GM21717 (cell line): ENCODE data around the gene RGMB.

Experiments
- ATAC-seq: cut with Tn5 transposase; IDR thresholded peaks from one replicate; pipeline ENCODE4 v1.9.1; 2021; ENCODE audit warnings: mild to moderate bottlenecking, moderate library complexity; ENCODE audit not compliant: unreplicated experiment

RGMB gene

DNA sequence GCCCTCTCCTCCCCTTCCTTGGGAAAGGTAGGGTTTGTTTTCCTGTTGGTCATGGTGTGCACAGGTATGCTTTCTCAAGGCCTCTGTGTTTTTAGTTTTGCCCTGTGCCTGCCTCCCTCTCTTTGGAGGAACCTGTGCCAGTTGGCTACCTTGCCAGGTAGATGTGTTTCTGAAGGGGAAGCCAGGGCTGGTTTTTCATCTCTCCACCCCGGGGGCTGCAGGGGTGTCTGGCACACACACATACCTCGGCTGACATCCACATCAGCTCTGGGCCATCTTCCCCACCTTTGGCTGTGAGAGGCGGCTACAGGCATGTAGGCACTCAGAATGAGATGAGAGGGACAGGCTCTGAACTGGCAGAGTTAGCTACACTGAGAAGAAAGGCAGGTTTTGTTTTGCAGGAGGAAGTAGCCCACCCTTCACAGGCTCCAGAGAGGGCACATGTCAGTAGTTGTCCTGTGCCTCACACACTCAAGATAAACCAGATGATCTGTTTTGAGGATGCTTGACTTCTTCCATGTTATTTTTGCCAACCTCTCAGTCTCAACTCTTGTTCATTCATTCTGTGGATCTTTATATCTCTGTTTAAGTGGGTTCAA lies 9.7 kb downstream of the RGMB start:
- ATAC-seq: no peak

DNA sequence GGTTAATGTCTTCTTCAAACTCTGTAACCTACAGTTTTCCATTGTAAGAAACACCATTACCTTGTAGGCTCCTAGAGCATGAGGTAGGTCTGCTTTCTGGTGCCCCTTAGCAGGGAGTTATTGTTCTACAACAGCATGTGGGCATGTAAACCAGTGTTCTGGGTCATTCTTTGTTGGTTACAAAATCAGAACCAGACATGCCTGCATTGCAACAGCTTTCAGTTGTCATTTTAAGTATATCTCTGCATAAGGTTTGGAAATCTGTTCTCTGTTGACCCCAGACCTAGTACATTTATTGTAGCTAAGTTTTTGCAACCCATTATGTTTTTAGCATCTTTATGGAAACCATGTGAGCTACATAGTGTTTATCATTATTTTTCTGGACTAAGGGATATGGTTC lies 10.9 kb downstream of the RGMB start:
- ATAC-seq: no peak

DNA sequence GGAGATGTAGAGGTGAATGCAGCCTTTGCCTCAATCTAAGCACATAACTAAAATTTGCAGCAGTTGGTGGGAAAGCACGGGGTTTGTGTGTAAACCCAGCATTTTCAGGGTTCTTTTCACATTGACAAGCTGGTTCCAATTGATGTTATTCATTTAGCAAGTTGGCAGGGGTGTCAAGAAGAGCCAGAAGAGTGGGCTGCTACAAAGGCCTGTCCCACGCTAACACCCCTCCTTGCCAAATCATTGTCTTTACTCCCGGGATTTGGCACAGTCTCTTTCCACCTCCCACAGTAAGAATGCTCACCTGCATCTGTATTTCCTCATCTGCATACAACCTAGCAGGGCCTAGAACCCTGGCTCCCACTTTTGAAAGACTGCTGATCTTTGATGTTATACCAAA lies 11.8 kb downstream of the RGMB start:
- no peak for ATAC-seq

DNA sequence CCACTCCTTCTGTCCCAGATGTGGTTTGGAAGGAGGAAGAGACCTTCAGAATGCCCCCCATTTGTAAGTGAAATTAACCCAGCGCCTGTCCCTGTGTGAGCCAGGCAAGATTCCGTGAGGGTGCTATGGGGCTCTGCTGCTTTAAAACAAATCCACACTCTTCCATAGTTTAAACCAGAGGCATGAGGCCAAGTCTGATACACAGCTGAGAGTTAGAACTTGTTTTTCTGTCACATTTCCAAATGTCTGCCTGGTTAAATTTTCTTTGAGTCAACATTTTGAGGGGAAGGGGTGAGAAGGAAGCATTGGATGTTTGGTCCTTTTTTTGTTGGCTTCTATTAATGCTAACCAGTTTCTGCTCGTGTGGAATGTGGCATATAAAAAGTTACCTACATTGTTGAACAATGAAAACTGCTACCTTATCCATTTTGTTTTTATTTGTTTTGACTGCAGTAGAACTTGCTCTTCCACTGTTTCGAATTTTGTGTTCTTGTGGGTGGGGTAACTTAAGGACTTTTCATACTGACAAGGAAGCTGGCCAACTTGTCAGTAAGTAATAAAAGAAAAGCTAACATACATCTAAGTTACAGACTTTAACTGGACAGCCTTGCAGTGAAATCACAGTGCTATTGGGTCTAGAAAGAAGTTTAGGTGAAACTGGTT lies 12.9 kb downstream of the RGMB start:
- no peak for ATAC-seq

DNA sequence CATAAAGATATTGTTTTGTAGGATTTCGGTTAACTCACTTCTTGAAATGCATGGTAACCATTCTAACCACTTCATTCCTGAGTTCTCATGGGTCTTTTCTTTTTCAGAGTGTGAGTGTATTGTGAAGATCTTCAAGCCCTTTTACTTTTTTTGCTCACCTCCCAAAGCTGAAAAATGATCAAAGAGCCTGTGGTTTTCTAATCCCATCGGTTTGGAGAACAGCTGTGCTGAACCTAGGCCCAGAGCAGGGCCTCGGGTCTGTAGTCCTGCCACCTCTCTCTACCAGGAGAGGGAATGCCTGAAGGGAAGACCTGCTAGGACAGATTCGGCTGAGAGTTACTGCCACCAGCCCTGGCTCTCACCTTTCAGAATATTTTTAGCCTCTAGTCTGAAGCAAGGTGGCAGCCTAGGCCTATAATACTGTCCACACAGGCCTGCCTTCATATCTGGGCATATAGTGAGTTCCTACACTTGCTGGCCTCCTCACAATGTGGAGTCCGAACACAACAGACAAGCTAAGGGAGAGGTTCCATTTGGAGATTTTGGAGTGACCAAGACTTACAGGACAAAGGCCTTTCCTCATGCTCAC lies 13.8 kb downstream of the RGMB start:
- no peak for ATAC-seq

DNA sequence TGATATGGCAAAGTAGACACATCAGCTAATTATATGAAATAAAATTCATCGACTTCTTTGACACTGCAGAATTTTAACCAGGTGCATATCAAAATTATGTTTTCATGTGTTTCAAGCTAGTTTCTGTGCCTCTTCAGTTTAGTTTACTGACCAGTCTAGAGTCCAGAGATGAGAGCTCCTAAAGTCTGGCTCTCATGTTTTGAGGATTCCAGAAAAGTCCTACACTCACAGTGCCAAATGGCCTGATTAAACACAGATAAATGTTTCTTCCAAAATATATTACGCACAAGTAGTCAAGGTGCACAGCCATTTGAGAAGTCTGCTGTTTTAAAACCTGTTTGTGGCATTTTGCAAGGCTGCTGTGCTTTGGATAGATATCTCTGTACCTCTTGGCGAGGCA lies 15.6 kb downstream of the RGMB start:
- no peak for ATAC-seq

DNA sequence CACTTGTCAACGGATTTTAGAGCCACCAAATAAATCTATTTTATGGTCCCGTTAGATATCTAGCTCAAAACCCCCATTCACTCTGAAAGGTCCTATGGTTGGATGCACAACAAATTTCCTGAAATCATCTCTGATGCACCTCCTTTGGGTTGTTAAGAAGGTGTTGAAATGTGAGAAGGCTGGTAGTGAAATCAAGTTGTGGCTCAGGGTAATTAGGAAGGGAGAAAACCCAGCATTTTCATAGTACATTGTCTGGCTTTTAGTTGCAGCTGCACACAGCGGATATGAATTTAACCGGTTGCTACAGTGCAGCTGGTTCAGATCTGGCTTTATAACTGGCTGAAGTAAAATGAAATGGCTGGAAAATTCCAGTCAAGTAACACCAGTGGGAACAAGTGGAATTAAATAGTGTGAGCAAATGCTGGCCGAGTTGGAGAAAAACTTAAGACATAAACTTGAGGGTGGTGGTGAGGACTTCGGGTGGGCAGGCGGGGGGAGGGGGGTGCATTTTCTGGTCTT lies 17.6 kb downstream of the RGMB start:
- ATAC-seq: no peak

DNA sequence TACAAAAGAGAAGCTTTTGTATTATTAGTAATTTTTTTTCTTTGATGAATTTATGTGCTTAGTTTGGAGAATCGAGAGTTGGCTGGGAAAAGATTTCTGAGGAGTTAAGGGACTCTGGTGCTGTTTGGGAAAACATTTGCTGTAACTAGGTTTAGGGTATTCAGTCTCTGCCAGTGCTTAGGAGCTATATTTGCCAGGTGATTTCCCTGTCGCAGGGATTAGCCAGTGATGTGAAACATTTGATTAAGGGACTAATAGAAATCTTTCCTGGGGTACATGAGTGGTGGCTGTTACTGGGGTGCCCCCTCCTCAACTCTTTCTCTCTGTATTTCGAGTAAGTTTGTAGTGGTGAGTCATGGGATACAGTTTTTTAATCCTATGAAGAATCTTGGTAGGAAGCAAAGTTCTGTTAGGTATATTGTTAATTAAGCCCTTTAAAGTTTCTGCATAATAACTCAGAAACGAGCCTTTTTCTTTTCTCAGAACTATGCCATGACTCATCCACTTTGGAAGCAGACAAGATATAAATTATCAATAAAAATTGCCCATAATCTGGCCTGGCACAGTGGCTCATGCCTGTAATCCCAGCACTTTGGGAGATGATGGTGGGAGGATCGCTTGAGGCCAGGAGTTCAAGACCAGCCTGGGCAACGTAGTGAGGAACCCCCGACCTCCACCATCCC lies 18.6 kb downstream of the RGMB start:
- no peak for ATAC-seq

DNA sequence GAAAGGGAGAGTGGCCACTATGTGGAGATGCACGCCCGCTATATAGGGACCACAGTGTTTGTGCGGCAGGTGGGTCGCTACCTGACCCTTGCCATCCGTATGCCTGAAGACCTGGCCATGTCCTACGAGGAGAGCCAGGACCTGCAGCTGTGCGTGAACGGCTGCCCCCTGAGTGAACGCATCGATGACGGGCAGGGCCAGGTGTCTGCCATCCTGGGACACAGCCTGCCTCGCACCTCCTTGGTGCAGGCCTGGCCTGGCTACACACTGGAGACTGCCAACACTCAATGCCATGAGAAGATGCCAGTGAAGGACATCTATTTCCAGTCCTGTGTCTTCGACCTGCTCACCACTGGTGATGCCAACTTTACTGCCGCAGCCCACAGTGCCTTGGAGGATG lies 19.8 kb downstream of the RGMB start:
- no peak for ATAC-seq

DNA sequence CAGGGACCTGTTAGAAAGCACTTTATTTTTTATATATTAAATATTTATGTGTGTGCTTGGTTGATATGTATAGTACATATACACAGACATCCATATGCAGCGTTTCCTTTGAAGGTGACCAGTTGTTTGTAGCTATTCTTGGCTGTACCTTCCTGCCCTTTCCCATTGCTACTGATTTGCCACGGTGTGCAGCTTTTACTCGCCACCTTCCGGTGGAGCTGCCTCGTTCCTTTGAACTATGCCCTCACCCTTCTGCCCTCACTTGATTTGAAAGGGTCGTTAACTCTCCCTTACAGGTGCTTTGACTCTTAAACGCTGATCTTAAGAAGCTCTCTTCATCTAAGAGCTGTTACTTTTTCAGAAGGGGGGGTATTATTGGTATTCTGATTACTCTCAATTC lies 20.5 kb downstream of the RGMB start:
- no peak for ATAC-seq

DNA sequence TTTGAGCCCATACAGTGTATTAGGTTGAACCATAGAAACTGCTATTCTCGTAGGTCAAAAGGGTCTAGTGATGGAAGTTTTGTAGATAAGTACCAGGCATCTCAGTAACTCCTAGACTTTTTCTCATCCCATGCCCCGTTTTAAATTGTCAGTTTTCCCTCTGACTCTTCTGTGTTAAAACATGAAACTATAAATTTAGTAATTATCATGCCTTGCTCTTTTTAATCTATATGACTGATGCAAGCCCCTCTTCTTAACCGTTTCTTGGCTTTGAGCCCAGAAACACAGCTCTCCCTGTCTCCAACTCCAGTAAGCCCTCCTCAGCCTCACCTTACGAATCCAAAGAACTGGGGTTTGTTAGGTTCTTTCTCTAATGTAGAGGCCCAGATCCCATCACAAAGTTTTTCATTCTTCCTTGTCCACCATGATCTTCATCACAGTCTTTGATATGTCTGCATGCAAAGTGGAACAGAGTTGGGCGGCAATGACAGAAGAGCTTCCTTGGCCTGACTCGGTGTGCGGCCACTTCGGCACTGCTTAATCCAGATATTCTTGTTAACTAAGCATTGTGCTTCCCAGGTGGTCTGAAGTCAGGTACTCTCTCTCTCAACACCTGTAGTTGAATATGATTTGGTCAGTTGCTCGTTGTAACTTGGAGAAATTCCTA lies 21.1 kb downstream of the RGMB start:
- no peak for ATAC-seq

DNA sequence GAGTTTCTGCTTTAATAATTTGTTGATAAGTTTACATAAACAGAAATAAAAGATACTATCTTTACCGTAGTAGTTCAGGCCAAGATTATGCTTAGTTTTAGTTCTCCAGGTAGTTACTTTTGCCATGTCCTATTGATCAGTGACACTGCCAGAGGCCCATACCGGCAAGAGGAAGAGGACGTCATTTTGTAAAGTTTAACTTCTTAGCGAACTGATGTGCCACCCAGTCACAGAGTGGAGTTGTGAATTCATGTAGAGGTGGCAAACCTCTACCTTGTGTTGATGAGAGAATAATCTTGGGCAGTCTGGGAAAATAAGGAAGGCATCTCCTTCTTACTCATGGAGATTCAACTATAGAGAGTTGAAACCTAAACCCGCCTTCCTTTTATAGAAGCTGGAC lies 21.8 kb downstream of the RGMB start:
- ATAC-seq: no peak

DNA sequence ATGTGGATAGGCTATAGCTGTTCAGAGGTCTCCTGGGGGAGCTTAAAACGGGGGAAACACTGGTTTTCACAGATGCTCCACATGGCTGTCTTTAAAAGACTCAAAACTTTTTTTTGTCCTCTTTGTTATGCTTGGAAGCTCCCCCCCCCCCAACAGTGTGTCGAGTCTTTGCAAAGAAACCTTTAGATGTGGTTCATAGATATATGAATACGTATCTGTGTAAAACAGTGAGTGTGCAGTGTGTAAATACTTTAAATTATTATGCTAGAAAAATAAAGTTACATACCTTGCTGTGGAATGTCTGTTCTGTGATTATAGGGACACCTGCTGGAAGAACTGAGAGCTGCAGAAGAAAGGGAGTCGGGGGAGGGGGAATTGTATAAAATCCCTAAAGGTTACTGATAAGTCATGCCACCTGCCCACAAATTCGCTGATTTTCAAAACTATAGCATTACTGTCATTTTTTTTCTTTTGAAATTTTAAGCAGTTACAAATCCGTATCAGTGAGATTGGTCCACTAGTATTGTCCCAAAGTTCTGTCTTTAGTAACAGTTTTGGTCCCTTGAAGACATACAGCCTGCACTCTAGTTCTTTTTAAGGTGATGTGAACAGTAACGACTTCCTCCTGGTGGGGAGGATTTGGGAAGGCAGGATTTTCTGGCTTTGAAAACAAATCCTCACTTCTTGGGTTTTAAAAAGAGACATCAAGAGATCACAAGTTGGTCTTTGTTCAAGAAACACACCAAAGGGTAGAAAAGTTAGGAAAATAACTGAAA lies 22.9 kb downstream of the RGMB start:
- ATAC-seq: peak; percentile 75

DNA sequence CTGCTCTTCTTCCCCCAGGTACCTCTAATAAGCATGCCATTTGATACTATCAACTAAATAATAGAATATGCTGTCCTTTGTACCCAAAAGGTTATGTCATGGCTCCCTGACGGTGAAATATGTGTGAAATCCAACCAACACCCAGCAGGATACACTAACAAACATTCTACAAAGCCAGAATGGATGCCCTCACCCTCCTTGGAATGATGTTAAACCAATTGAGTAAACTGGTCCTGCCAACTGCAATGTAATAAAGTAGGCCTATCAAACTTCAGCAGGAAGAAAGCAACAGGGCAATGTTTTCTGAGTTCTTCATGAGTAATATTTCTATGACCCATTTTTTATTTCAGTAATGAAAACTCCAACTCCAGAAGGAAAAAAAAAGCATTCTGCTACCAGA lies 24.9 kb downstream of the RGMB start:
- no peak for ATAC-seq

DNA sequence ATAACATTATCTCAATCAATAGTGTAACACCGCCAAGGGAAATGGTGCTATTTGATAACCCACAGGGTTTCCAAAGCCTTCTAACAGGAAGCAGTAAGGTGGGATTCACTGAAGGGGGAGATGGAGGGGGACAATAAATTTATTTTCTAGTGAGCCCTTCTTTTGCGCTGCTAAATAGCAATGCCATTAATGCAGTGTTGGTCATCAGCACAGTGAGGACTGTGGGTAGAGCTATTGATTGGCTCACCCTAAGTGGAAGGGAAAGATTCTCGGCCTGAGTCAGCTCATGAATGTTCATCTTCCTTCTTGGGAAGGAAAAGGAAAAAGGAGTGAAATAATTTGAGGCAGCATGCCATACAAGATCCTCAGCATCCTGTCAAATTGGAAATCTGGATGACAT lies 25.4 kb downstream of the RGMB start:
- no peak for ATAC-seq

DNA sequence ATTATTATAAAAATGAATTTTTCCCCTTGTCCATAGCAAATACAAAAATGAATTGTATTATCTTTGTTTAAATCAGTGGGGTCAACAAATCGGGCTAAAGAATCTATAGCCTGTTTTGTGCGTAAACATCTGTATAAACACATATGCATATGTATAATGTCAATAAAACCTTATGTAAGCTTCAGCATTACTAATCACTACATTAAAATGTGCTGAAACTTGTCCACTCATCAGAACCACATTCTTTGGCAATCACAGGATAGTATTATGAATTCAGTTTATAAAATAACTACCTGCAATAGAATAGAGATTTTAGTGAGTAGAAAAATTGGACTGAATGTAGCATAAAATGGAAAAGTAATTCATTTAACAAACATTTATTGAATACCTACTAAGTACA lies 30.6 kb downstream of the RGMB start:
- no peak for ATAC-seq

DNA sequence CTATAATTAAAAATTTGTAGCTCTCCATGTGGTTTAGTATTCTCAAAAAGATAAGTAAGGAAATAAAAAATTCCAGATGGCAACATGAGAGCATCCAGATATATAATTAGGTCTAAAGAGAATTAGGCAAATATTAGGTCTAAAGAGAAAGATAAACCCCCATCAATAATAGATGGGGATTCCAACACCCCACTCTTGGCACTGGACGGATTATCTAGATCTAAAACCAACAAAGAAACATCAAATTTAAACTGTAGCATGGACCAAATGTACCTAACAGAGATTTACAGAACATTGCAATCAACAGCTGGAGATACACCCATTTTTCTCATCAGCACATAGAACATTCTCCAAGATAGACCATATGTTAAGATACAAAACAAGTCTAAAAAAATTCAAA lies 31.6 kb downstream of the RGMB start:
- ATAC-seq: no peak

DNA sequence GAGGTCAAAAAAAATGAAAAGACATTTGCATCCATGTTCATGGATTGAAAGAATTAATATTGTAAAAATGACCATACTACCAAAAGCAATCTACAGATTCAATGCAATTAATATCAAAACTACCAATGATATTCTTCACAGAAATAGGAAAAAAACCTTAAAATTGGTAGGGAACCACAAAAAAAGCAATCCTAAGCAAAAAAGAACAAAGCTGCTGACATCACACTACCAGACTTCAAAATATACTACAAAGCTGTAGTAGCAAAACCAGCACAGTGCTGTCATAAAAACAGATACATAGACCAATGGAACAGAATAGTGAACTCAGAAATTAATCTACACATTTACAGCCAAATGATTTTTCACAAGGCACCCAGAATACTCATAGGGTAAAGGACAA lies 34.3 kb downstream of the RGMB start:
- no peak for ATAC-seq

DNA sequence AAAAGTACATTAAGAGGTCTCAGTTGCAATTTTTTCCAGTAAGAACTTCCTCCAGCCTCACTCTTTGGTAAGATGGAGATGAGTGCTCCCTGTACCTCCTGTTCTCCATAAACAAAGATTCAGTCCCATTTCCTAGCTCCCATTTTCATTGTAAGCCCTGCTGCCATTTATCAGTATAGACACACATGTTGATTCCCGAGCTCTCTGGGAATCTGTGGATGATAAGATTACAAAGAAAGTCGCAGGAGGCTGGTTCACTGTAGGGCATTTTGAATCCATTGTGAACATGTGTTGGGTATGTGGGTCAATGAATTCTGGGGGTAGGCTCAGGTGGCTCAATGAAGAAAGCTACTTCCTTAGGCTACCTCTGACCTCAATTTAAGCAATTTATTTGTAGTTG lies 36.7 kb downstream of the RGMB start:
- no peak for ATAC-seq

DNA sequence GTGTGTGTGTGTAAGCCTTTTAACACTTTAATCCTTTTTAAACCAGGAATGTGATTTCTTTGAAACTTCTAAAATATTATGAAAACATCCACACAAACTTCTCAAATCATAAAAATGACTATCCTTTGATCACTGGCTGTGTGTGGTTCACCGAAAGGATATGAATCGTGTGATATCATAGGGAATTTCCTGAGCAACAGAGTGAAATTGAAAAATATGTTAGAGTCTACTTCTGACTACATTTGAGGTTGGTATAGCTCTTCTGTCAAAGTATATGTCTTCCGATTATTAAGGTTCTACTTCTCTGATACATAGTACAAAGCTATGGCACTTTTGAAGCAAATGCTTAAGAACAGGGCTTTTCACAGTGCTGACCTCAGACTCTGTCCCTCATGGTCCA lies 40.3 kb downstream of the RGMB start:
- ATAC-seq: no peak
